Measurements from ENCODE around the gene PLCH1.

- peak in 2 of 3 experiments; percentile 36 to 47 for TF ChIP-seq CTCF (optimal IDR thresholded peaks at IDR 0.05 in 1 of 3, IDR thresholded peaks at IDR 0.05 in 1 of 3, conservative IDR thresholded peaks at IDR 0.05 in 1 of 3; ENCODE audit: extremely low read depth in 1 of 3, insufficient read depth in 2 of 3, low read length in 3 of 3)
- no peak for TF ChIP-seq EZH2 (IDR thresholded peaks at IDR 0.05; ENCODE audit: low read length)
Measured at GRCh38 chr3:155753038-155753639, 8.3 kb upstream of the PLCH1 start.
